ENCODE measurements around the gene PKDCC.

GRCh38 chr2:42049221-42050009 is 1.6 kb downstream of the PKDCC start:
- TF ChIP-seq CTCF (IDR thresholded peaks at IDR 0.05): no peak
- TF ChIP-seq POLR2A (IDR thresholded peaks at IDR 0.05): no peak

Measured in right lobe of liver (tissue), 4 donors.